ENCODE measurements around the gene CNP. TPM values are rescaled to one million over a fixed set of nuclear protein-coding genes. Genes with fewer than 3 reads are reported as not detected.

Gene CNP
- total RNA-seq, 1 donor from 2014 or later = 28.6 TPM

GRCh38 chr17:41972571-41973407 lies 6.2 kb downstream of the CNP start:
- no peak for DNase-seq (ENCODE audit: low spot score)

GRCh38 chr17:41973408-41973811 lies 6.8 kb downstream of the CNP start:
- no peak for DNase-seq (ENCODE audit: low spot score)

DNA sequence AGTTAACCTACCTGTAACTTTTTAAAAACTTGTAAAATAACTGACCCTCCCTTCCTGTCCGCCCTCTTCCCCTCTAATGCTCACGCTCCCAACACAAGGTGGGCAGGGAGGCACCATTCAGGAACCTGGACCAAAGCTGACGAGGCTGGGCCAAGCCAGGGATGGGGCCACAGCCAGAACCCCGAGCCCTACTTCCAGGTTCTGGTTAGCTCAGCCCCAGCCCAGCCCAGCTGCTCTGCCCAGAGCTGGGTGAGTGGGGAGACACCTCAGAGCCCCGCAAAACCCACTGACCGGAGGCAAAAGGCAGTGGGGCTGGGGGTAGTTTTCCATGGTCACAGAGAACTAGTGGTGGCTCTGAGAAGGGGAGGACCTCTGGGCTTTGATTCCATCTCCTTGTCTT lies 7.4 kb downstream of the CNP start:
- DNase-seq (ENCODE audit: low spot score) = no peak

DNA sequence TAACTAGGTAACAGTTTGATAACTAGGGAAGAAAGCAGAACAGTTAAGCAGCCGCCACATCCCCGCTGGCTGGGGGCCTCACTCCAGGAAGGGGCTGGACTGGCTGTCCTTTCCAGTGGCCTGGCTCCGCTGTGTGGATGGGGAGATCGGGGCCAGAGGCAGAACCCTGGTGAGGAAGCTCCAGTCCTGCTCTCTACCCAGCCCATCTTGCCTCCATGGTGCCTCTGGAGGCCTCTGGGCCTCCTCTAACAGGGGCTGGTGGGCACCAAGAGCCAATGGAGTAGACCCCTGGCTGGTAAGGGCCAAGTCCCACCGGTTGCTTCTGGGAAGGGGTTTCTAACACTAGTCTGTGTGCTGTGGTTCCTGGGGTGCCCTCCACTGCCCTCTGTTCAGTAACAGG lies 8.1 kb downstream of the CNP start:
- no peak for DNase-seq (ENCODE audit: low spot score)

GRCh38 chr17:41975099-41976083 lies 8.8 kb downstream of the CNP start:
- DNase-seq (ENCODE audit: low spot score) = no peak

DNA sequence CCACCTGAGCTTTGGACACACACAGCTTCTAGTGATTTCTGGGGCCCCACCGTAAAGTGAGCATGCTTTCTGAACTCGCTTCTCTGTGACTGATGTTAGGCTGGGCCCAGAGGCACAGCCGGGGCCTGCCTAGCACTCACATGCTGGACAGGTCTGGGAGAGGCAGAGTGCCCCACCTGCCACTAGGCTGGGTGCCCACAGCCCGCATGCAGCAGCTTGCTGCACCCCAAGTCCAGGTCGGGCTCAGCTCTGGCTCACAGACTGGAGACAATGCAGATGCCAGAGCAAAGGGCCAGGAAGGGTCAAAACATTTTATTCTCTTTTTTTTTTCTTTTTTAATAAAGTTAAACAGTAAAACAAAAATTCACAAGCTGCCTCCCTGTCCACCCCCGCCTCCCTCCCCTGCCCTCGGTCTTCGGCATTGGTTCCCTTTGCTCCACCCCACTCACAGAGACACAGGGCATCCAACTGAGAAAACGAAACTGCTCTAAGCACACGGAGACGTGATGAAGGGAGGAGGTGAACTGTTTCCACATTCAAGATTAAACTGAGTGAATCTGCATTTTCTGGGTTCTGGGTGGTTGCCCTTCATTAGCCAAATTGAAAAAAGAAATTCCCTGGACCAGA lies 9.7 kb downstream of the CNP start:
- DNase-seq (ENCODE audit: low spot score) = no peak

DNA sequence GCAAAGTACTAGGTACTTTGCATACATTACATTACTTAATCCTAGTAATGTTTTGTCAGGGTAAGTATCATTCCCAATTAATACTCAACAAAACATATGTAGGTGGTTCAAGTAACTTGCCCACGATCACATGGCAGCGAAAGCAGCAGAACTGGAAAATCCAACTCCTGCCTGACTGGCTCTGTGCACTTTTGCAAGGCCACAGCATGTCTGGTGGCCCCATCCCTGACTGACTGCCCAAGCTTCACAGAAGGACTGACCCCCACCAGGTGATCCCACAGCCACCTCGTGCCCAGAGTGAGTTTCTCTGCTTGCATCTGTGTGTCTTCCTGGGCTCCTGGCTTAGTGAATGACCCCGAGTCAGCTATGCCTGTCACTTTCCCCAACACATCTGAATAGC lies 11.4 kb downstream of the CNP start:
- no peak for DNase-seq (ENCODE audit: low spot score)

DNA sequence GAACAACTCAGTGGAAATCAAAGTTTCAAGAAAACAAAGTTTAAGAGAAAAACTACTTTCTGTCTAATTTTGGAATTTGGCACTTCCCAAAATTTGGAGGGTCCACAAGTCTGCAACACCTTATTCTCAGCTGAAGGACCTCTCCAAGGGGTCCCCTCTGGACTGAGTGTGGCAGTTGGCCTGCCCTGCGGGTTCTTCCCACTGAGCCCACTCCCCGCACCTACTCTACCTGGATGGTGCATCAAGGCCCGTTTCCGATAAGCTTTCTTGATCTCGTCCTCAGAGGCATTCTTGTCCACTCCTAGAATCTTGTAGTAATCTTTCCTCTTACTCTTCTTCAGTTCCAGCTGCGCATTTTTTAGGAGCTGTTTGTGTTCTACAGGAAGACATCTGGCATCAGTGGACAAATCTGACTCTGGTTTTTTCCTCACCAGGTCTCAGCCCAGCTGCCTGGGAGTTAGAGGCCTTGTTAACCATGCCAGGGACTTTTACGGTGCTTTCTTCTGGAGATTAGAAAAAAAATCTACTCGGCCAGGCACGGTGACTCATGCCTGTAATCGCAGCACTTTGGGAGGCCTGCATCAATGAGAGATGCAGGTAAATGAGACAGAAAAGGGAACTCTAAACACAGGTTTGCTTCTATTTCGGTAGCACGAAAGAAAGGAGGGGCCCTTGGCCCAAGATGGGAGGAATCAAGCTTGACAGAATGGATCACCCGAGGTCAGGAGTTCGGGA lies 15.6 kb downstream of the CNP start:
- peak; percentile 48 for DNase-seq (ENCODE audit: low spot score)

DNA sequence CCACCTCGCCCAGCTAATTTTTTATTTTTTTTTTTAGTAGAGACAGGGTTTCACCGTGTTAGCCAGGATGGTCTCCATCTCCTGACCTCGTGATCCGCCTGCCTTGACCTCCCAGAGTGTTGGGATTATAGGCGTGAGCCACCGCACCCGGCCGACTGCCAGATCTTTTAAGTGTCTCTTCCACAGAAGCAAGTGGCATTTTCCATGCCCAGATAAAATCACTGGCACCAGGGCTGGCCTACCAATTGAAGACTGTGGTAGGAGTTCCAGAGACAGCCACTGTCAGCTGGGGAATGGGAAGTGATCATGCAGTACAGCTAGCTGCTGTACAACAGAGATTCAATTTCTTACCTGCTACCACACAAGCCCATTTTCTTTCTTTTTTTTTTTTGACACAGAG lies 17.9 kb downstream of the CNP start:
- no peak for DNase-seq (ENCODE audit: low spot score)

- DNase-seq (ENCODE audit: low spot score) = no peak
Measured at GRCh38 chr17:41985919-41986318, 19.3 kb downstream of the CNP start.

DNA sequence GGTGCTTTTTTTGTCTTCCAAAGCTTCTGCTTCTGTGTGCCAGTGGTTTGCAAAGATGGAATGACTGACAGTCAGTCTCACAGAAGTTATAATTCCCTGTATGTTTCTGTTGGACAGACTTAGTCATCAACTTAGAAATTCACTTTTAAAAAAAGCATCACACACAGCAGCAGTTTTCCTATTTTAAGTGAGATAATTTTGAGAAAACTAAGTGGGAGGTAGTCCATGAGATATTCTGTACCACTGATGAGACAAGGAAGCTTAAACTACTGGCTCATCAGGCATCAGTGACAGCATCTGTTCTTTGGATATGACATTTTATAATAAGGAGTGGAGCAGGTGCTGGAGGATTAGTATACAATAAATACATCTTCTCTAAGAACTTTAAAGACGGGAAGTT lies 20.0 kb downstream of the CNP start:
- no peak for DNase-seq (ENCODE audit: low spot score)

- no peak for DNase-seq (ENCODE audit: low spot score)
Measured at GRCh38 chr17:41987642-41988041, 21.0 kb downstream of the CNP start.

GRCh38 chr17:41988418-41988817 lies 21.8 kb downstream of the CNP start:
- no peak for DNase-seq (ENCODE audit: low spot score)

GRCh38 chr17:41989702-41990419 lies 23.3 kb downstream of the CNP start:
- DNase-seq (ENCODE audit: low spot score) = no peak

DNA sequence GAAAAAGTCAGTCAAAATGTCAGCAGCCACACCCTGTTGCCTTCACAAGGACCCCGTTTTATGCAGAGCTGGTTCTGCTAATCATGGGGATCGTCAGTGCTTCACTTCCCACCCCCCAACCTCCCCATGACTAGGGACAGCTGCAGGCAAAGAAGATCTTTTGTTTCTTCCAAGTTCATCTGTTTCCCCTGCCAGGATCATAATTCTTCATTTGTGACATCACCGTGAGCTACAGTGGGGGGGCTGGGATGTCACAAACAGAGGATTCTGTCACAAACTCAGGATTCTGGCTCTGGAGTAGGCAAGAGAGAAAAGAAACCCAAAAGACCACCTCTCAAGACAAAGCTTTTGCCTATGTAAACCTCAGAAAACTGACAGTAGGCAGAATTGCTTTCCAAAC lies 26.0 kb downstream of the CNP start:
- DNase-seq (ENCODE audit: low spot score) = no peak

DNA sequence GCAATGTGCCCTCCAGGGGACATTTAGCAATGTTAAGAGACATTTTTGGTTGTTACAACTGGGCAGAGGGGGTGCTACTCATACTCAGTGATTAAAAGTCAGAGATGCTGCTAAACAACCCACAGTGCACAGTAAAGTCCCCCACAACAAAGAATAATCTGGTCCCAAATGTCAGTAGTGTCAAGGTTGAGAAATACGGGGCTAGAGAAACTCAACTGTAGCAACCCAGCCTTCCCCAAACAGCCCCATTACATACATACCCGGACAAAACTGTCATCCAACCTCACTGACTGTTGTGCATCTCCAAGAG lies 30.2 kb downstream of the CNP start:
- DNase-seq (ENCODE audit: low spot score) = no peak

- no peak for DNase-seq (ENCODE audit: low spot score)
Measured at GRCh38 chr17:41998497-41998896, 31.9 kb downstream of the CNP start.

DNA sequence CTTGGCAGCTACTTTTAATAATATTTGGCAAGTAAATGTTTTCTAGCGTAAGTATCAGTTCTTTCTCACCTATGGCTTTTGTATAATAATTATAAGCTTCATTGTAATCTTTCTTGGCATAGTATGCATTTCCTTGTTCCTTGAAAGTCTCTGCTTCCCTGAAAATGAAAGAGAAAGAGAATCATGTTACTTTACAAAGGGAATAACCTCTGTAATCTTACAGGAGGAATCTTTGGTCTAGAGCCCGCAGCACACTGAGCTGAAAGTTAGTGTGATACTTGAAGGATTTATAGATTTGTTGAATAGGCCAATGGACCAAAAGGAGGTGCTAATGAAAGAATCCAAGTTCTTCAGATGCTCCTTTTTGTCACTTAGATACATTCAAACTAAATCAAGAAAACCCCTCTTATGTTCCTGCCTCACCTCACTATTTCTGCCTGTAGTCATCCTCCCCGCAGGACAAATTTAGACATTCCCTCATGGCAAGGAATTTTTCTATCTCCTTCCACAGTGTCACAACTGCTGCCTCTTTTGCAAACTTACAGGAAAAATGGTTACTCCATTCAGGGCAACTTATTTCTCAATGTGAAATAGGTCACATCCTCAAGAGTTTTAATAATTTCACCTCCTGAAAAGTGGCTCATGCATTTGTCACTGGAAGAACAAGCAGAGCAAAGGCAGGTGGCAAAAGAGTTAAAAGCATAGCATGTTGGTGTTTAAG lies 34.0 kb downstream of the CNP start:
- no peak for DNase-seq (ENCODE audit: low spot score)

GRCh38 chr17:42001729-42002128 lies 35.1 kb downstream of the CNP start:
- no peak for DNase-seq (ENCODE audit: low spot score)

DNA sequence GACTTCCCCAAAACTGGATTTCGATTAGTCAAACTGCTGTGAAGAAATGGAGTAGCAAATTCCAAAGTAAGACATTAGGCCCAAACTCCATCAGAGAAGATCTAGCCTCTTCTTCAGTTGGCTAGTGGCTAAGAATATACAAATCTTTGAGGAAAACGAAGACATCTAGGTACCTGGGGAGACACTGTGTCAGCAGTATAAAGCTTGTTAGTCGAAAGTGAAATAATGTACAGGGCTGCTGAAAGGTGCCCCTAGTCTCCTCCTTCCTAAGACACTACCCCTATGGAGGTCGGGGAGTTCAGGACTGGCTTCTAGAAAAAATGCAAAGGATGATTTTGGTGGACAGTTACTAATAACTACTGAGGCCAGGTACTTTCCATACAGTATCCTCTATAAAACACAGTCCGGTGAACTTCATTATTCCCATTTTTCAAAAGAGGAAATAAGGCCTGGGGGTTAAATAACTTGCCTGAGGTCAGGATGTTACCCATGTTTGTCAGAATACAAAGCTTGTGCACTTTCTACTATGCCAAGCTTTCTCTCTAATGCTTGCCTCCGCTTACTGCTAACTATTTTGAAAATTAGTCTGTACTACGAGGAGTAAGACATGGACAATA lies 35.7 kb downstream of the CNP start:
- DNase-seq (ENCODE audit: low spot score) = no peak

All from umbilical cord (tissue), 2 donors.